T-cell (primary cell): ENCODE data around the gene TIPARP. TPM values are rescaled to one million over a fixed set of nuclear protein-coding genes. Genes with fewer than 3 reads are reported as not detected.

Experiments used
- ATAC-seq, 4 experiments: fragments of 200-7000 bp in 3 of 4; fragments of 150-1000 bp in 1 of 4; cut with Tn5 transposase; replicated peaks in 1 of 4; 1 replicate in 3 of 4; 2 replicates in 1 of 4; pipeline ENCODE4 v1.10.0; 2021; ENCODE audit warnings: moderate library complexity in 3 of 4, mild to moderate bottlenecking in 2 of 4, moderate number of reproducible peaks in 1 of 4
- CTCF ChIA-PET, 2 donors: fragments of 300-600 bp; sonication (Branson Sonifier 250); formaldehyde crosslinking; loops; one replicate each; lab custom pipeline; 2022; ENCODE audit warnings: antibody characterized with exemption in 2 of 2; lab: Charles Lee
- POLR2A ChIA-PET, 2 donors: fragments of 300-600 bp; sonication (Branson Sonifier 250); formaldehyde crosslinking; loops; one replicate each; lab custom pipeline; 2022; ENCODE audit warnings: antibody characterized with exemption in 2 of 2; lab: Charles Lee
- DNase-seq, 35 experiments: peaks; one replicate each; pipeline versions ENCODE4 v3.0.0 to v3.0.0-alpha.2; 2013 to 2023
- H3K27ac ChIP-seq: one replicate; pipeline ENCODE4 v1.5.1; 2013; ENCODE audit warnings: low read length
- H3K27me3 ChIP-seq, 2 experiments: replicated peaks in 1 of 2; 1 replicate in 1 of 2; 2 replicates in 1 of 2; pipeline versions ENCODE4 v1.6.1 to v1.7.0; 2013; ENCODE audit warnings: low read length in 1 of 2, mixed read lengths in 1 of 2; ENCODE audit not compliant: control insufficient read depth in 2 of 2, insufficient read depth in 2 of 2; ENCODE audit errors: extremely low read depth in 1 of 2
- H3K36me3 ChIP-seq, 2 donors: 1 replicate in 1 of 2; 2 replicates in 1 of 2; pipeline versions ENCODE4 v1.6.1 to v1.7.0; 2013; ENCODE audit warnings: low read length in 1 of 2; ENCODE audit not compliant: control insufficient read depth in 2 of 2, insufficient read depth in 1 of 2; ENCODE audit errors: extremely low read depth in 1 of 2
- H3K4me1 ChIP-seq, 2 experiments: 1 replicate in 1 of 2; 2 replicates in 1 of 2; pipeline versions ENCODE4 v1.6.1 to v1.7.0; 2013; ENCODE audit warnings: low read length in 2 of 2, mixed read lengths in 1 of 2; ENCODE audit not compliant: insufficient read depth in 2 of 2, control insufficient read depth in 1 of 2; ENCODE audit errors: extremely low read depth in 1 of 2
- H3K4me3 ChIP-seq, 2 donors: 1 replicate in 1 of 2; 2 replicates in 1 of 2; pipeline versions ENCODE4 v1.5.1 to v1.7.0; 2013; ENCODE audit warnings: mild to moderate bottlenecking in 2 of 2, low read length in 1 of 2, moderate library complexity in 1 of 2; ENCODE audit not compliant: control insufficient read depth in 1 of 2; ENCODE audit errors: extremely low read depth in 1 of 2
- H3K9me3 ChIP-seq: 2 replicates; pipeline ENCODE4 v1.7.0; 2013
- H3K27ac Mint-ChIP-seq, 2 donors: one replicate each; pipeline ENCODE4 v1.8.0; 2020 to 2021; ENCODE audit warnings: mild to moderate bottlenecking in 2 of 2, mixed read lengths in 2 of 2
- H3K27me3 Mint-ChIP-seq, 2 donors: one replicate each; pipeline ENCODE4 v1.8.0; 2021 to 2022; ENCODE audit warnings: mixed read lengths in 2 of 2
- H3K36me3 Mint-ChIP-seq: one replicate; pipeline ENCODE4 v1.8.0; 2021; ENCODE audit warnings: mixed read lengths
- H3K4me1 Mint-ChIP-seq, 3 donors: one replicate each; pipeline ENCODE4 v1.8.0; 2020 to 2022; ENCODE audit warnings: mixed read lengths in 3 of 3, mild to moderate bottlenecking in 1 of 3
- H3K4me3 Mint-ChIP-seq, 3 donors: one replicate each; pipeline ENCODE4 v1.8.0; 2020 to 2022; ENCODE audit warnings: mild to moderate bottlenecking in 3 of 3, mixed read lengths in 3 of 3, moderate library complexity in 3 of 3
- H3K9me3 Mint-ChIP-seq, 3 donors: one replicate each; pipeline ENCODE4 v1.8.0; 2020 to 2022; ENCODE audit warnings: mixed read lengths in 3 of 3
- WGBS: methylation state at CpG from one replicate; pipeline ENCODE4 v1.1.5; 2013; ENCODE audit warnings: missing lambda C conversion rate; ENCODE audit not compliant: insufficient coverage; 5-methylcytosine and 5-hydroxymethylcytosine counted together
- total RNA-seq, 35 experiments: library from RNA in 6 of 35; stranded (reverse) in 6 of 35; fragments of 120-200 nt in 1 of 35; gene quantifications; one replicate each; pipeline versions ENCODE4 v1.2.1 to v1.2.4 and lab custom pipeline; 2013 to 2026

The TIPARP gene
- total RNA-seq, 5 donors from 2014 or later (not counting 1 experiment from before 2014, with no cell fraction given): 78.8 to 124 (median 110) TPM

DNA sequence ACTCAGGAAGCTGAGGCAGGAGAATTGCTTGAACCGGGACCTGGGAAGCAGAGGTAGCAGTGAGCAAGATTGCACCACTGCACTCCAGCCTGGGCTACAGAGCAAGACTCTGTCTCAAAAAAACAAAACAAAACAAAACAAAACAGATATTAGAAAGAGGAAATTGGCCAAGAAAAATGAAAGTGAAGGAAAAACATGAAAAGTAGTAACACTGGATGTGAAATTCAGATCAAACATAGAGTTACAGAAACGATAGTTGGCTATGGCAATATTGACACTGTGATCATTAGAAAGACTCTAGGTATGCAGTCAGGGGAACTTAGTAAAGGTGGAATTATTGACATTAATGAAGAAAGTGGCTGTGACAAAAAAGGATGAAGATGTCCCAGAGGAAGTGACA, 13.2 kb upstream of the TIPARP start:
- Mint-ChIP-seq H3K4me1 (peaks cover 19 to 39% (median 27%) of the 10 kb centered on the region in 3 donors), H3K27ac (no peak overlapping the region), H3K27me3 (no peaks in the 10 kb centered on the region), H3K36me3 (no peaks in the 10 kb centered on the region), H3K9me3 (no peaks in the 10 kb centered on the region), H3K4me3 (no peak overlapping the region)
- H3K27ac ChIP-seq: no peak overlapping the region
- DNase-seq (no peak), ATAC-seq (no peak)
- no peak overlapping the region for H3K4me3 ChIP-seq
- peaks cover 3 to 4% of the 10 kb centered on the region in 2 experiments for H3K4me1 ChIP-seq
- H3K36me3 ChIP-seq: no peaks in the 10 kb centered on the region
- 25% methylated on average over 1 of the region's 2 CpGs for WGBS
- no peaks in the 10 kb centered on the region for H3K9me3 ChIP-seq
- H3K27me3 ChIP-seq: peaks cover 0 to 3% of the 10 kb centered on the region in 2 experiments
- CTCF ChIA-PET: interaction anchor here (0.6 to 1.0 kb wide), 3 partner anchors 9 to 15 kb away, joined by 3 read pairs; no protein-coding TSS in a partner anchor
- POLR2A ChIA-PET: no interaction called here

DNA sequence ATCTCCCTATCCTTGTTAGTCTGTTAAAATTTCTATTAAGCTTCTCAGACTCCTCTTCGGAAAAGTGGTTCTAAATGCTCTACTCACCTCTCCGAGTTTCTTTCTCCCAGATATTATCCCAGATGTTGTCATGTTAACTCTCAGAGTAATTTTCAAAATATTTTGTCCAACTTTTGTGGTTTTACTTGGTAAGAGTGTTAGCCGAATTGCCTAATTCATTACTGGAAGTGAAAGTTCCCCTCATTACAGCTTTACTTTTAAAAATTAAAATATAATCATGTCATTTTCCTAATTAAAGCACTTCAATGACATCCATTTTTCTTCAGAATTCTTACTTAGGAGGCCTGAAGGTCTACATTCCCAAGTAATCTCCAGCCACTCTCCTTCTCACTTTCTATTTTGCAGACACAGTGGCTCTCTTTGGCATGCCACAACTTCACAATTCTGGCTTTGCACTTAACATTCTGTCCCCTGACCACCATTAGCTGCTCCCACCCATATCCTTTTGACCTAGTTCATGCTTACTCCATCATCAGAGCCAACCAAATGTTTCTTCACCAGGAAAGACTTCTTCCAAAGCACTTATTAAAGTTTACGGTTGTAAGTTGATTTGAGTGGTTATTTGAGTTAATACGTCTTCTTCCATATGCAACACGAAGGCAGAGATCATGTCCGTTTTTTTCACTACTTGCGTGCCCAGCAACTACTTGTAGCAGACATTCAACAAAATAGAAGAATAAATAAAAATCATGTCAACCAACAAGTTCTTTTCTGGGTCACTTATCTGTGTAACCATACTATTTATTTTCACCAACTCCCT, 10.2 kb upstream of the TIPARP start:
- H3K4me1 ChIP-seq: peaks cover 4 to 7% of the 10 kb centered on the region in 2 experiments
- Mint-ChIP-seq H3K9me3 (no peaks in the 10 kb centered on the region), H3K27me3 (no peaks in the 10 kb centered on the region), H3K36me3 (no peaks in the 10 kb centered on the region), H3K4me3 (peak overlapping the region; percentile 10 to 62 (median 37)), H3K27ac (peak overlapping the region; percentile 72 to 92), H3K4me1 (peaks cover 31 to 66% (median 47%) of the 10 kb centered on the region in 3 donors)
- H3K4me3 ChIP-seq: no peak overlapping the region
- DNase-seq (no peak), ATAC-seq (peak in 1 of 4 experiments; percentile 19)
- H3K27ac ChIP-seq: peak overlapping the region; percentile 43
- ChIA-PET POLR2A (interaction anchor here in 1 of 2 donors (0.6 kb wide), 1 partner anchor 512 kb away, joined by 4 read pairs; no protein-coding TSS in a partner anchor), CTCF (interaction anchor here in 1 of 2 donors (0.9 kb wide), 1 partner anchor 12 kb away, joined by 3 read pairs; no protein-coding TSS in a partner anchor)
- H3K27me3 ChIP-seq: no peaks in the 10 kb centered on the region
- no peaks in the 10 kb centered on the region for H3K36me3 ChIP-seq
- H3K9me3 ChIP-seq: no peaks in the 10 kb centered on the region
- WGBS: 59% methylated on average over 3 of the region's 8 CpGs

DNA sequence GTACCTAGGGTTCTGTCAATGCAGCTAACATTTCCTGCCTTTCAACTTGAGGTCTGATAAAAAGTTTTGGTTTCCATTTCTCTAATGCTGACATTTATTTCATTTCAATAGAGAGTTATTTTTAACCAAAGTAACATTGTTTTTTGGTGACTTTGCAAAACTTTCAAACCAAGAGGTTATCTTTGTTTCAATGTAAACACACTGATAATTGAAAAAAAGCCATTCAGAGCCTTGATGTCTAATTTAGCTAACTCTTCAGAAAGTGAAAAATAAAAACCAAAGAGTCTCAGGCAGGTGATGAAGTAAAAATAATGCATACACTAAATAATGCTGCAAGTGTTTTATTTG, 9.6 kb upstream of the TIPARP start:
- peak overlapping the region; percentile 10 to 62 (median 37) for H3K4me3 Mint-ChIP-seq
- peak overlapping the region; percentile 72 to 92 for H3K27ac Mint-ChIP-seq
- CTCF ChIA-PET: interaction anchor here in 1 of 2 donors (0.9 kb wide), 1 partner anchor 11 kb away, joined by 3 read pairs; no protein-coding TSS in a partner anchor
- Histone ChIP-seq H3K36me3 (no peaks in the 10 kb centered on the region), H3K9me3 (no peaks in the 10 kb centered on the region), H3K4me3 (no peak overlapping the region), H3K4me1 (peaks cover 4 to 7% of the 10 kb centered on the region in 2 experiments), H3K27me3 (no peaks in the 10 kb centered on the region), H3K27ac (peak overlapping the region; percentile 43)
- ATAC-seq: peak; percentile 45 to 66 (median 62)
- peak in 1 of 35 experiments; percentile 26 for DNase-seq
- POLR2A ChIA-PET: interaction anchor here in 1 of 2 donors (0.6 kb wide), 1 partner anchor 415 kb away, joined by 3 read pairs; no protein-coding TSS in a partner anchor
- H3K4me1 Mint-ChIP-seq: peaks cover 31 to 66% (median 47%) of the 10 kb centered on the region in 3 donors
- H3K36me3 Mint-ChIP-seq: no peaks in the 10 kb centered on the region
- no peaks in the 10 kb centered on the region for H3K9me3 Mint-ChIP-seq
- no peaks in the 10 kb centered on the region for H3K27me3 Mint-ChIP-seq

DNA sequence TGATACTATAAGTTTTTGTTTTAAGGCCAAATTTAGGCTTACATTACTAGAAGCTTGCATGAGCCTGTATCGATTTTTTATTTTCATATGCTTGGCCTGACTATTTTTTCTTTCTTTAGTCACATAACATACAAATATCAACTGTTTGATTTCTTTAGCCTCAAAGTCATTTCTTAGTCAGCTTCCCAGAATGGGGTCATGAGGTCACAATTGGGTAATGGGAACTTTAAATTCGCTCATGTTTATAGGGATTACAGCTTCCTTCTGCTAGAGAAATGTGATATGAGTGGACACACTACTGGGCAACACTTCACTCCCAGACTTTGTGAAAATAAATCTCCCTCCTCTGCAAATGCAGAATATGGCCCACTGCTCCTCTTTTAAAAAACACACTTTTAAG, 9.1 kb upstream of the TIPARP start:
- no CpG with 5 or more reads among the region's 2 CpGs for WGBS
- peaks cover 31 to 66% (median 47%) of the 10 kb centered on the region in 3 donors for H3K4me1 Mint-ChIP-seq
- no peak for ATAC-seq

DNA sequence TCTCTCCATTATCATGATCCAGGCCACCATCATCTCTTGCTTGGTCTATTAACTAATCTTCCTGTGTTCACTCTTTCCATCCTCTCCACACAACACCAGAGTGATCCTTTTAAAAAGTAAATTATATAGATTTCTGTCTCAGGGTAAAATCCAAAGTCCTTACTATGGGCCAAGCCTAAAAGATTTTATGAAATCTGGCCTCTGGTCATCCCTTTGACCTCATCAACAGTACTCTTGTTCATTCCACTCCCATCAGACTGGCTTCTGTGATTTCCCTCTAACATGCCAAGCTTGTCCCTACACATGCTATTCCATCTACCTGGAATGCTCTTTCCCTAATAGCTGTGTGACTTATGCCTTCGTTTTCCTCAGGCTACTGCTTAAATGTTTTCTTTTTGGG, 8.3 kb upstream of the TIPARP start:
- no peak overlapping the region for H3K27ac ChIP-seq
- no peak overlapping the region for H3K4me3 ChIP-seq

More for the DNA sequence above, 9.1 kb upstream of the TIPARP start:
- Mint-ChIP-seq H3K36me3 (no peaks in the 10 kb centered on the region), H3K9me3 (no peaks in the 10 kb centered on the region), H3K27me3 (no peaks in the 10 kb centered on the region), H3K27ac (peak overlapping the region; percentile 72 to 92), H3K4me3 (no peak overlapping the region)
- H3K4me3 ChIP-seq: no peak overlapping the region
- DNase-seq: no peak
- H3K9me3 ChIP-seq: no peaks in the 10 kb centered on the region
- ChIA-PET POLR2A (interaction anchor here in 1 of 2 donors (0.6 kb wide), 1 partner anchor 414 kb away, joined by 3 read pairs; no protein-coding TSS in a partner anchor), CTCF (interaction anchor here in 1 of 2 donors (0.9 kb wide), 1 partner anchor 11 kb away, joined by 3 read pairs; no protein-coding TSS in a partner anchor)
- H3K36me3 ChIP-seq: no peaks in the 10 kb centered on the region
- peak overlapping the region; percentile 43 for H3K27ac ChIP-seq
- H3K4me1 ChIP-seq: peaks cover 4 to 7% of the 10 kb centered on the region in 2 experiments
- H3K27me3 ChIP-seq: no peaks in the 10 kb centered on the region

More for the DNA sequence above, 8.3 kb upstream of the TIPARP start:
- ChIA-PET POLR2A (interaction anchor here in 1 of 2 donors (0.6 kb wide), 1 partner anchor 1445 kb away, joined by 4 read pairs; no protein-coding TSS in a partner anchor), CTCF (interaction anchor here in 1 of 2 donors (0.6 kb wide), 1 partner anchor 808 kb away, joined by 3 read pairs; no protein-coding TSS in a partner anchor)
- Mint-ChIP-seq H3K27me3 (no peaks in the 10 kb centered on the region), H3K27ac (peak overlapping the region; percentile 25 to 92), H3K4me1 (peaks cover 31 to 63% (median 47%) of the 10 kb centered on the region in 3 donors), H3K4me3 (no peak overlapping the region), H3K36me3 (no peaks in the 10 kb centered on the region), H3K9me3 (no peaks in the 10 kb centered on the region)
- WGBS: no CpG with 5 or more reads among the region's 1 CpG
- ATAC-seq (no peak), DNase-seq (no peak)
- H3K4me1 ChIP-seq: peaks cover 4 to 7% of the 10 kb centered on the region in 2 experiments
- no peaks in the 10 kb centered on the region for H3K9me3 ChIP-seq
- H3K36me3 ChIP-seq: no peaks in the 10 kb centered on the region
- no peaks in the 10 kb centered on the region for H3K27me3 ChIP-seq
